Measurements from ENCODE around the gene KRT73. TPM values are rescaled to one million over a fixed set of nuclear protein-coding genes. Genes with fewer than 3 reads are reported as not detected.

KRT73 gene
- total and polyA plus RNA-seq, 2 donors (not counting 3 experiments of a cell fraction or from before 2014, with no cell fraction given), result not detected

- no peak for DNase-seq (ENCODE audit: low read depth, low spot score)
- FAIRE-seq, result no peak
- CTCF ChIA-PET, result interaction anchor here (1.1 to 12.3 kb wide), 4 partner anchors 278 to 393 kb away, joined by 4 to 135 read pairs (median 10); no protein-coding TSS in a partner anchor
- no peaks in the 10 kb centered on the region for H3K4me1 ChIP-seq (ENCODE audit: control insufficient read depth, extremely low read depth, insufficient read depth, low read length)
- no peaks in the 10 kb centered on the region for H4K20me1 ChIP-seq (replicated peaks; ENCODE audit: control insufficient read depth, extremely low read depth, insufficient read depth, low read length)
- no peaks in the 10 kb centered on the region for H3K9me3 ChIP-seq (replicated peaks; ENCODE audit: control insufficient read depth, insufficient read depth, low read length)
- no peaks in the 10 kb centered on the region for H3K79me2 ChIP-seq (ENCODE audit: control insufficient read depth, insufficient read depth, low read length)
- POLR2A ChIA-PET, result no interaction called here
- H3K4me2 ChIP-seq (ENCODE audit: insufficient read depth, low read length), result no peak overlapping the region
- TF ChIP-seq MYC (IDR thresholded peaks at IDR 0.05; ENCODE audit: low read depth, low read length), result no peak
- no peak for TF ChIP-seq GATA2 (IDR thresholded peaks at IDR 0.05; ENCODE audit: insufficient read depth, insufficient read length, low read depth, low read length)
- no peak for TF ChIP-seq JUN (IDR thresholded peaks at IDR 0.05; ENCODE audit: borderline replicate concordance, insufficient read depth, insufficient read length, low read depth)
- TF ChIP-seq POLR2A (IDR thresholded peaks at IDR 0.05; ENCODE audit: low read depth, low read length), result no peak
- no peak for TF ChIP-seq EZH2 (IDR thresholded peaks at IDR 0.05; ENCODE audit: borderline replicate concordance, low read depth, low read length, severe bottlenecking)
- no peak for TF ChIP-seq MAX (IDR thresholded peaks at IDR 0.05; ENCODE audit: insufficient read depth, insufficient read length)
- no peak for TF ChIP-seq FOS (IDR thresholded peaks at IDR 0.05; ENCODE audit: borderline replicate concordance, insufficient read depth, low read length)
- no peak for TF ChIP-seq POLR2AphosphoS5 (IDR thresholded peaks at IDR 0.05; ENCODE audit: insufficient read depth, low read depth, low read length)
- no peak for TF ChIP-seq CTCF (IDR thresholded peaks at IDR 0.05; ENCODE audit: extremely low read depth in 1 of 2, insufficient read depth in 1 of 2, low read depth in 1 of 2, low read length in 2 of 2)
- intact Hi-C loops (cut with micrococcal nuclease) (no loop called here), dilution Hi-C loops (cut with MboI; ENCODE audit: extremely low pct_ligation_motif_present, low sequenced_read_pairs) (no loop called here)
- H3K27me3 ChIP-seq (ENCODE audit: control insufficient read depth in 2 of 2, insufficient read depth in 2 of 2, low read length in 2 of 2), result peaks cover 0 to 2% of the 10 kb centered on the region in 2 experiments
- no peak overlapping the region for H3K4me3 ChIP-seq (replicated peaks in 1 of 3; ENCODE audit: insufficient read depth in 1 of 3, low read depth in 1 of 3, low read length in 3 of 3)
- no peak overlapping the region for H3K27ac ChIP-seq (ENCODE audit: insufficient read depth, low read depth, low read length)
- no peak overlapping the region for H3K9ac ChIP-seq (replicated peaks; ENCODE audit: extremely low read depth, insufficient read depth, low read length)
- H2AFZ ChIP-seq (ENCODE audit: low read depth, low read length), result no peak overlapping the region
- no TSS peak for BruUV-seq (replicated peaks)
- no peaks in the 10 kb centered on the region for H3K36me3 ChIP-seq (ENCODE audit: control insufficient read depth in 2 of 2, extremely low read depth in 1 of 2, insufficient read depth in 2 of 2, low read length in 2 of 2)
- H3K9me1 ChIP-seq (replicated peaks; ENCODE audit: control insufficient read depth, extremely low read depth, insufficient read depth, low read length), result no peaks in the 10 kb centered on the region
Measured at GRCh38 chr12:52587563-52587962, 30.8 kb downstream of the KRT73 start.
